K562 (cell line): ENCODE data around the gene RPL38. TPM values are rescaled to one million over a fixed set of nuclear protein-coding genes. Genes with fewer than 3 reads are reported as not detected.

Experiments used
- ARID1B ChIP-seq: fragments of 450-650 bp; IDR thresholded peaks from 2 replicates; pipeline ENCODE4 v1.6.1; 2016; ENCODE audit warnings: antibody characterized with exemption, mild to moderate bottlenecking, inconsistent platforms
- BCOR ChIP-seq: fragments of 450-650 bp; IDR thresholded peaks from 2 replicates; pipeline ENCODE4 v1.6.1; 2016
- BRD4 ChIP-seq: fragments of 200-600 bp; sonication (generic); IDR thresholded peaks from 2 replicates; pipeline ENCODE4 v1.6.1; 2017; ENCODE audit warnings: inconsistent platforms
- CEBPB ChIP-seq: fragments of 450-650 bp; IDR thresholded peaks from 2 replicates; pipeline ENCODE4 v1.6.1; 2016; ENCODE audit warnings: missing genetic modification characterization, missing compliant biosample characterization
- DPF2 ChIP-seq: fragments of 450-650 bp; IDR thresholded peaks from 2 replicates; pipeline ENCODE4 v1.6.1; 2016
- GABPB2 ChIP-seq: fragments of 250-450 bp; sonication (Bioruptor Pico); conservative IDR thresholded peaks from 2 replicates; pipeline ENCODE4 v1.5.1; 2021; ENCODE audit warnings: mild to moderate bottlenecking
- GTF2E2 ChIP-seq: fragments of 200-800 bp; sonication (Bioruptor generic); IDR thresholded peaks from 2 replicates; pipeline ENCODE4 v1.6.1; 2016; ENCODE audit warnings: missing genetic modification characterization, missing compliant biosample characterization
- MAFF ChIP-seq: IDR thresholded peaks from 2 replicates; pipeline ENCODE4 v1.6.1; 2012; ENCODE audit warnings: low read length, improper control_type of control experiment
- NBN ChIP-seq: fragments of 450-650 bp; IDR thresholded peaks from 2 replicates; pipeline ENCODE4 v1.6.1; 2016; ENCODE audit warnings: low read depth, mild to moderate bottlenecking
- NFE2L1 ChIP-seq: fragments of 450-650 bp; IDR thresholded peaks from 2 replicates; pipeline ENCODE4 v1.6.1; 2016; ENCODE audit warnings: missing genetic modification characterization, low read depth, mild to moderate bottlenecking, missing compliant biosample characterization, moderate library complexity, borderline replicate concordance
- OTX1 ChIP-seq: fragments of 450-650 bp; formaldehyde crosslinking; IDR thresholded peaks from 2 replicates; pipeline ENCODE4 v1.4.0; 2022; ENCODE audit warnings: mild to moderate bottlenecking
- PRMT5 ChIP-seq: sonication (generic); formaldehyde crosslinking; IDR thresholded peaks from 2 replicates; pipeline ENCODE4 v1.5.0; 2020; ENCODE audit warnings: missing genetic modification reagents
- RBM14 ChIP-seq: fragments of 200-400 bp; formaldehyde crosslinking; IDR thresholded peaks from 2 replicates; pipeline ENCODE4 v1.6.1; 2018; ENCODE audit warnings: low read depth, mild to moderate bottlenecking, low read length, moderate library complexity, borderline replicate concordance; ENCODE audit not compliant: insufficient read depth
- SMARCA5 ChIP-seq: fragments of 450-650 bp; IDR thresholded peaks from 2 replicates; pipeline ENCODE4 v1.6.1; 2016
- SMARCE1 ChIP-seq: fragments of 450-650 bp; IDR thresholded peaks from 2 replicates; pipeline ENCODE4 v1.7.1; 2016; ENCODE audit warnings: mild to moderate bottlenecking
- TBP ChIP-seq: optimal IDR thresholded peaks from 2 replicates; pipeline ENCODE3; 2011; ENCODE audit warnings: low read depth, low read length, improper control_type of control experiment
- ZNF316 ChIP-seq: fragments of 450-650 bp; IDR thresholded peaks from 2 replicates; pipeline ENCODE4 v1.6.1; 2016
- ZNF384 ChIP-seq: IDR thresholded peaks from 2 replicates; pipeline ENCODE4 v1.6.1; 2012; ENCODE audit warnings: low read depth, low read length, improper control_type of control experiment
- ZNF695 ChIP-seq: fragments of 450-650 bp; formaldehyde crosslinking; IDR thresholded peaks from 2 replicates; pipeline ENCODE4 v1.4.0; 2020; ENCODE audit warnings: mild to moderate bottlenecking, moderate library complexity
- polyA plus RNA-seq, 8 experiments: library from polyadenylated mRNA; depleted of rRNA in 4 of 8; stranded (reverse) in 5 of 8; unstranded in 3 of 8; fragments of >200 nt; fragmentation: Nextera tagmentation in 2 of 8; fragmentation: Illumina TruSeq in 1 of 8; extraction: Ambion mirVana in 2 of 8; extraction: Trizol in 1 of 8; gene quantifications; 2 replicates each; pipeline versions ENCODE4 v1.2.1 to v1.2.3, GENCODE V29; 2011 to 2014; ENCODE audit warnings: inconsistent platforms in 1 of 8, missing spikeins in 1 of 8
- total RNA-seq, 7 experiments: library from RNA; depleted of rRNA in 6 of 7; stranded (reverse); fragments of >200 nt in 6 of 7; fragmentation: Illumina TruSeq in 2 of 7; extraction: Trizol in 2 of 7; gene quantifications; 2 replicates each; pipeline versions ENCODE4 v1.2.1 to v1.2.3, GENCODE V29; 2011 to 2021; ENCODE audit warnings: low replicate concordance in 1 of 7
- TF ChIP-seq, protein P1 (sequence below): sonication (generic); formaldehyde crosslinking; IDR thresholded peaks from 2 replicates; pipeline ENCODE4 v1.8.0; 2023; ENCODE audit warnings: mild to moderate bottlenecking, missing genetic modification reagents
- TF ChIP-seq, protein P2 (sequence below): sonication (generic); formaldehyde crosslinking; IDR thresholded peaks from 2 replicates; pipeline ENCODE4 v1.8.1; 2023; ENCODE audit warnings: mild to moderate bottlenecking, missing genetic modification reagents
- TF ChIP-seq, protein P3 (sequence below): fragments of 450-650 bp; formaldehyde crosslinking; IDR thresholded peaks from 2 replicates; pipeline ENCODE4 v1.4.0; 2022; ENCODE audit warnings: missing genetic modification characterization
- TF ChIP-seq, protein P4 (sequence below): fragments of 450-650 bp; IDR thresholded peaks from one replicate; pipeline ENCODE4 v1.6.1; 2018; ENCODE audit warnings: mild to moderate bottlenecking, moderate library complexity; ENCODE audit not compliant: partially characterized antibody
- TF ChIP-seq, protein P5 (sequence below), 3 experiments: IDR thresholded peaks in 2 of 3; conservative IDR thresholded peaks in 1 of 3; 2 replicates each; pipeline ENCODE4 v1.5.1; 2011 to 2012; ENCODE audit warnings: low read length in 3 of 3, mild to moderate bottlenecking in 3 of 3, control low read depth in 2 of 3, improper control_type of control experiment in 1 of 3, inconsistent platforms in 1 of 3, low read depth in 1 of 3, mixed read lengths in 1 of 3, moderate library complexity in 1 of 3; ENCODE audit not compliant: insufficient read depth in 2 of 3

RPL38 gene
- total and polyA plus RNA-seq, 9 of the 15 experiments (the other 6 are each of a cell fraction or from before 2014, with no cell fraction given), result 1,224 to 3,864 (median 1,939) TPM

DNA sequence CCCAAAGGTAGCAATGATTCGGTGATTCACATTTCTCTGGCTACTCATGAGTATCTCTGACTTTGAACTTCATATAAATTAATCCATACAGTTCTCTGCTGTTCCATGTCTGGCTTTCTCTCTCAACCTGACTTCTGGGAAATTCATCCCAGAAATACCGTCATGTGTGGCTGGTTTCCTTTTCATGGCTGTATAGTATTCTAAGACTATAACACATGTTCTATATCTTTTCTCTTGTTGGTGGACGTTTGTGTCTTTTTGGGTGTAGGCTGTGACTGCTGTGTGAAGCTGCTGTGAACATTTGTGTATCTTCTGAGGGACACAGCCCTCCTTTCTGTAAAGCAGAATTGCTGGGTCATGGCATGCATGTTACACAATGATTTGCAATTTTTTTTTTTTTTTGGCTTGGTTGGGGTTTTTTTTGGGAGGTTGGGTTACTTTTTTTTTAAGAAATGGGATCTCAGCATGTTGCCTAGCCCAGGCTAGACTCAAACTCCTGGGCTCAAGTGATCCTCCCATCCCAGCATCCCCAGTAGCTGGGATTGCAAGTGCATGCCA, 16.2 kb downstream of the RPL38 start (continued):
- TF ChIP-seq, protein P1, sequence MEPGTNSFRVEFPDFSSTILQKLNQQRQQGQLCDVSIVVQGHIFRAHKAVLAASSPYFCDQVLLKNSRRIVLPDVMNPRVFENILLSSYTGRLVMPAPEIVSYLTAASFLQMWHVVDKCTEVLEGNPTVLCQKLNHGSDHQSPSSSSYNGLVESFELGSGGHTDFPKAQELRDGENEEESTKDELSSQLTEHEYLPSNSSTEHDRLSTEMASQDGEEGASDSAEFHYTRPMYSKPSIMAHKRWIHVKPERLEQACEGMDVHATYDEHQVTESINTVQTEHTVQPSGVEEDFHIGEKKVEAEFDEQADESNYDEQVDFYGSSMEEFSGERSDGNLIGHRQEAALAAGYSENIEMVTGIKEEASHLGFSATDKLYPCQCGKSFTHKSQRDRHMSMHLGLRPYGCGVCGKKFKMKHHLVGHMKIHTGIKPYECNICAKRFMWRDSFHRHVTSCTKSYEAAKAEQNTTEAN, result no peak
- peak; percentile 89 for TF ChIP-seq DPF2
- peak; percentile 95 for TF ChIP-seq ZNF384
- no peak for TF ChIP-seq PRMT5 (CRISPR knock-in tag)
- no peak for TF ChIP-seq GTF2E2 (tag)
- TF ChIP-seq, protein P2, sequence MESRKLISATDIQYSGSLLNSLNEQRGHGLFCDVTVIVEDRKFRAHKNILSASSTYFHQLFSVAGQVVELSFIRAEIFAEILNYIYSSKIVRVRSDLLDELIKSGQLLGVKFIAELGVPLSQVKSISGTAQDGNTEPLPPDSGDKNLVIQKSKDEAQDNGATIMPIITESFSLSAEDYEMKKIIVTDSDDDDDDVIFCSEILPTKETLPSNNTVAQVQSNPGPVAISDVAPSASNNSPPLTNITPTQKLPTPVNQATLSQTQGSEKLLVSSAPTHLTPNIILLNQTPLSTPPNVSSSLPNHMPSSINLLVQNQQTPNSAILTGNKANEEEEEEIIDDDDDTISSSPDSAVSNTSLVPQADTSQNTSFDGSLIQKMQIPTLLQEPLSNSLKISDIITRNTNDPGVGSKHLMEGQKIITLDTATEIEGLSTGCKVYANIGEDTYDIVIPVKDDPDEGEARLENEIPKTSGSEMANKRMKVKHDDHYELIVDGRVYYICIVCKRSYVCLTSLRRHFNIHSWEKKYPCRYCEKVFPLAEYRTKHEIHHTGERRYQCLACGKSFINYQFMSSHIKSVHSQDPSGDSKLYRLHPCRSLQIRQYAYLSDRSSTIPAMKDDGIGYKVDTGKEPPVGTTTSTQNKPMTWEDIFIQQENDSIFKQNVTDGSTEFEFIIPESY (CRISPR knock-in tag), result no peak
- peak; percentile 29; the same call in 1 of the 2 replicates for TF ChIP-seq SMARCE1
- peak; percentile 100 for TF ChIP-seq ZNF316
- TF ChIP-seq, protein P3, sequence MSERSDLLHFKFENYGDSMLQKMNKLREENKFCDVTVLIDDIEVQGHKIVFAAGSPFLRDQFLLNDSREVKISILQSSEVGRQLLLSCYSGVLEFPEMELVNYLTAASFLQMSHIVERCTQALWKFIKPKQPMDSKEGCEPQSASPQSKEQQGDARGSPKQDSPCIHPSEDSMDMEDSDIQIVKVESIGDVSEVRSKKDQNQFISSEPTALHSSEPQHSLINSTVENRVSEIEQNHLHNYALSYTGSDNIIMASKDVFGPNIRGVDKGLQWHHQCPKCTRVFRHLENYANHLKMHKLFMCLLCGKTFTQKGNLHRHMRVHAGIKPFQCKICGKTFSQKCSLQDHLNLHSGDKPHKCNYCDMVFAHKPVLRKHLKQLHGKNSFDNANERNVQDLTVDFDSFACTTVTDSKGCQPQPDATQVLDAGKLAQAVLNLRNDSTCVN, result no peak
- TF ChIP-seq TBP, result no peak
- TF ChIP-seq GABPB2 (CRISPR knock-in tag), result no peak
- TF ChIP-seq OTX1 (CRISPR knock-in tag), result no peak
- peak; percentile 63 for TF ChIP-seq ARID1B
- TF ChIP-seq NBN, result peak; percentile 18; the same call in 1 of the 2 replicates
- peak; percentile 76 for TF ChIP-seq BCOR
- TF ChIP-seq, protein P4, sequence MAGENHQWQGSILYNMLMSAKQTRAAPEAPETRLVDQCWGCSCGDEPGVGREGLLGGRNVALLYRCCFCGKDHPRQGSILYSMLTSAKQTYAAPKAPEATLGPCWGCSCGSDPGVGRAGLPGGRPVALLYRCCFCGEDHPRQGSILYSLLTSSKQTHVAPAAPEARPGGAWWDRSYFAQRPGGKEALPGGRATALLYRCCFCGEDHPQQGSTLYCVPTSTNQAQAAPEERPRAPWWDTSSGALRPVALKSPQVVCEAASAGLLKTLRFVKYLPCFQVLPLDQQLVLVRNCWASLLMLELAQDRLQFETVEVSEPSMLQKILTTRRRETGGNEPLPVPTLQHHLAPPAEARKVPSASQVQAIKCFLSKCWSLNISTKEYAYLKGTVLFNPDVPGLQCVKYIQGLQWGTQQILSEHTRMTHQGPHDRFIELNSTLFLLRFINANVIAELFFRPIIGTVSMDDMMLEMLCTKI, result no peak
- TF ChIP-seq CEBPB, result peak; percentile 92
- no peak for TF ChIP-seq BRD4
- TF ChIP-seq NFE2L1 (tag), result peak; percentile 72
- TF ChIP-seq RBM14, result no peak
- peak; percentile 61; the same call in 1 of the 2 replicates for TF ChIP-seq SMARCA5
- no peak for TF ChIP-seq ZNF695 (CRISPR knock-in tag)
- peak; percentile 78 for TF ChIP-seq MAFF
- TF ChIP-seq, protein P5, sequence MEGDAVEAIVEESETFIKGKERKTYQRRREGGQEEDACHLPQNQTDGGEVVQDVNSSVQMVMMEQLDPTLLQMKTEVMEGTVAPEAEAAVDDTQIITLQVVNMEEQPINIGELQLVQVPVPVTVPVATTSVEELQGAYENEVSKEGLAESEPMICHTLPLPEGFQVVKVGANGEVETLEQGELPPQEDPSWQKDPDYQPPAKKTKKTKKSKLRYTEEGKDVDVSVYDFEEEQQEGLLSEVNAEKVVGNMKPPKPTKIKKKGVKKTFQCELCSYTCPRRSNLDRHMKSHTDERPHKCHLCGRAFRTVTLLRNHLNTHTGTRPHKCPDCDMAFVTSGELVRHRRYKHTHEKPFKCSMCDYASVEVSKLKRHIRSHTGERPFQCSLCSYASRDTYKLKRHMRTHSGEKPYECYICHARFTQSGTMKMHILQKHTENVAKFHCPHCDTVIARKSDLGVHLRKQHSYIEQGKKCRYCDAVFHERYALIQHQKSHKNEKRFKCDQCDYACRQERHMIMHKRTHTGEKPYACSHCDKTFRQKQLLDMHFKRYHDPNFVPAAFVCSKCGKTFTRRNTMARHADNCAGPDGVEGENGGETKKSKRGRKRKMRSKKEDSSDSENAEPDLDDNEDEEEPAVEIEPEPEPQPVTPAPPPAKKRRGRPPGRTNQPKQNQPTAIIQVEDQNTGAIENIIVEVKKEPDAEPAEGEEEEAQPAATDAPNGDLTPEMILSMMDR (IDR thresholded peaks at IDR 0.05 in 2 of 3, conservative IDR thresholded peaks at IDR 0.05 in 1 of 3; ENCODE audit: insufficient read depth in 2 of 3, low read depth in 1 of 3, low read length in 3 of 3), result no peak
